Thyroid gland (tissue), 4 donors: Measurements from ENCODE around the gene KIT.

Experiments used
- POLR2A ChIP-seq, 2 donors: fragments of 450-650 bp; IDR thresholded peaks; one replicate each; pipeline ENCODE4 v1.6.1; 2017; ENCODE audit warnings: antibody characterized with exemption in 2 of 2, mild to moderate bottlenecking in 2 of 2, moderate library complexity in 1 of 2
- TF ChIP-seq, protein P1 (sequence below), 6 experiments: fragments of 200-600 bp in 3 of 6; fragments of 450-650 bp in 3 of 6; sonication (generic) in 3 of 6; IDR thresholded peaks; one replicate each; pipeline ENCODE4 v1.5.1; 2016 to 2019; ENCODE audit warnings: antibody characterized with exemption in 6 of 6, mild to moderate bottlenecking in 2 of 6, inconsistent platforms in 1 of 6, moderate library complexity in 1 of 6

GRCh38 chr4:54717694-54718093 is 59.9 kb downstream of the KIT start:
- no peak for TF ChIP-seq POLR2A (IDR thresholded peaks at IDR 0.05)
- TF ChIP-seq, protein P1, sequence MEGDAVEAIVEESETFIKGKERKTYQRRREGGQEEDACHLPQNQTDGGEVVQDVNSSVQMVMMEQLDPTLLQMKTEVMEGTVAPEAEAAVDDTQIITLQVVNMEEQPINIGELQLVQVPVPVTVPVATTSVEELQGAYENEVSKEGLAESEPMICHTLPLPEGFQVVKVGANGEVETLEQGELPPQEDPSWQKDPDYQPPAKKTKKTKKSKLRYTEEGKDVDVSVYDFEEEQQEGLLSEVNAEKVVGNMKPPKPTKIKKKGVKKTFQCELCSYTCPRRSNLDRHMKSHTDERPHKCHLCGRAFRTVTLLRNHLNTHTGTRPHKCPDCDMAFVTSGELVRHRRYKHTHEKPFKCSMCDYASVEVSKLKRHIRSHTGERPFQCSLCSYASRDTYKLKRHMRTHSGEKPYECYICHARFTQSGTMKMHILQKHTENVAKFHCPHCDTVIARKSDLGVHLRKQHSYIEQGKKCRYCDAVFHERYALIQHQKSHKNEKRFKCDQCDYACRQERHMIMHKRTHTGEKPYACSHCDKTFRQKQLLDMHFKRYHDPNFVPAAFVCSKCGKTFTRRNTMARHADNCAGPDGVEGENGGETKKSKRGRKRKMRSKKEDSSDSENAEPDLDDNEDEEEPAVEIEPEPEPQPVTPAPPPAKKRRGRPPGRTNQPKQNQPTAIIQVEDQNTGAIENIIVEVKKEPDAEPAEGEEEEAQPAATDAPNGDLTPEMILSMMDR (IDR thresholded peaks at IDR 0.05): no peak
